ENCODE measurements around the gene HES5.

HES5 gene

GRCh38 chr1:2514863-2515762 lies 14.9 kb downstream of the HES5 start:
- no peak for DNase-seq (ENCODE audit: low read depth)

DNA sequence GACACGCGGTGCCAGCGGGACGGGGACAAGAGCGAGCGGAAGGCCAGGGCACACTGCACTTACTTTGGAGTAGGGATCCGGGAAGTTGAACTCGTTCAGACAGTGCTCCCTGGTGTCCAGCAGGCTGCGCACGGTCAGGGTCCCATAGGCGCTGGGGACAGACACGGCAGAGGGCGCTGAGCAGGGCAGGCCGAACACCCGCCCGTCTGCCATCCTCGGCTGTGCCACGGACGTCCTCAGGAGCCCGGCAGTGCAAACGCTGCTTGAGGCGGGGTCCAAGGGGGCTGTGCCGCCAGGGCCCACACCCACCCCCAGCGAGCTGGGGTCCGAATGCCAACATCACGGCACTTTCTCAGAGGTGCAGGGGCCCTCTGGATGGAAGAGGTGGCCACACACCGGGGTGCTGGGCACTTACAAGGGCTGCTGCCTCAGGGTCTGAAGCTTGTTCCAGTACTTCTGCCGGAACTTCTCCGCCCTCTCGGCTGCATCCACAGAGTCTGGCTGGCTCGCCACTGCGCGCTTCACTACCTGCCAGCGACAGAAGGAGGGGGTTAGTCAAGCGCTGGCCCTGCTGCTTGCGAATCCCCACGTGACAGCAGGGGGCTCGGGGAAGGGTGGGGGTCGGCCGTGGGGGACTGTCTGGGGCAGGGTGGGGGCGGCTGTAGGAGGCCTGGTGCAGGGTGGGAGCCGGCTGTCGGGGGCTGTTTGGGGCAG lies 16.0 kb downstream of the HES5 start:
- DNase-seq (ENCODE audit: low read depth) = no peak

DNA sequence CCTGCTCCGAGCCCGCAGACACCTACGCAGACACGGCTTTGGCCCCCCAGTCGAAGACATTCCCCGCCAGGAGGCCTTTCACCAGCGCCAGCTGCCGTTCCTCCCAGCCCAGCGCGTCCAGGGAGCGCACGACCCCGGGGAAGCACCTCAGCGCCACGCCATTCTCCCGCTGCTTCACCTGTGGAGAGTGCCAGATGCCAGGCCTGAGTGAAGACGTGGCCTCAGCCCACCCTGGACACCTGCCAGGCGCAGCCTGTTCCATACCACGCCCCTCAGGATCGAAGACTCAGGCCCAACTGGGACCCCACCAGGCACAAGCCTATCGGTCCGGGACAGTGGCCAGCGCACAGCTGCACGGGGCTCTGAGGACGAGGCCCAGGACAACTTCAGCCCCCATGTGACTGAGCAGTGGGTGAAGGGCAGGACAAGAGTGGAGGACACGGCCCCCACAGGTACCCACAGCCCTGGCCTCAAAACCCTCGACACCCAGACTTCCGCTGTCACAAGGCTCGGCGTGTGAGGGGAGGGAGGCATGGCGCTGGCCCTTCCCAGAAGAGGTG lies 17.1 kb downstream of the HES5 start:
- no peak for DNase-seq (ENCODE audit: low read depth)

GRCh38 chr1:2510366-2511155 lies 19.5 kb downstream of the HES5 start:
- no peak for DNase-seq (ENCODE audit: low read depth)

GRCh38 chr1:2509589-2509988 lies 20.5 kb downstream of the HES5 start:
- DNase-seq (ENCODE audit: low read depth) = no peak

DNA sequence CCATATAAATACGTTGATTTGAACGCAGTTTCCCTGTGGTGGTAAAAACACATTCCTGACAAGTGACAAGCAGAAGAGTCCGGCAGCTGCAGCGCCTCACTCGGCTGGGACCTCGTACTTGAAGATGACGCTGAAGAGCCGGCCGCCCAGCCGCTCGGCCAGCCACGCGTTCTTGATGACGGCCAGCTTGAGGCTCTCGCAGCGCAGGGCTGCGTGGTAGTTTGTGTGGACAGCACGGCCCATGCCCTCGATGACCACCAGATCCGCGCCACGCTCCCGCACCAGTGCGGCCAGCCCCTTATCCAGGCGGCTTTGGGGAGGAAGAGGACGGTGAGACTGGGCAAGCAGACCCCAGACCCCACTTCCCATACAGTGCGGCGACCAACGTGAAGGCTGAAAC lies 21.3 kb downstream of the HES5 start:
- DNase-seq (ENCODE audit: low read depth) = no peak

- no peak for DNase-seq (ENCODE audit: low read depth)
These were observed 21.9 kb downstream of the HES5 start for GRCh38 chr1:2508180-2508579.

DNA sequence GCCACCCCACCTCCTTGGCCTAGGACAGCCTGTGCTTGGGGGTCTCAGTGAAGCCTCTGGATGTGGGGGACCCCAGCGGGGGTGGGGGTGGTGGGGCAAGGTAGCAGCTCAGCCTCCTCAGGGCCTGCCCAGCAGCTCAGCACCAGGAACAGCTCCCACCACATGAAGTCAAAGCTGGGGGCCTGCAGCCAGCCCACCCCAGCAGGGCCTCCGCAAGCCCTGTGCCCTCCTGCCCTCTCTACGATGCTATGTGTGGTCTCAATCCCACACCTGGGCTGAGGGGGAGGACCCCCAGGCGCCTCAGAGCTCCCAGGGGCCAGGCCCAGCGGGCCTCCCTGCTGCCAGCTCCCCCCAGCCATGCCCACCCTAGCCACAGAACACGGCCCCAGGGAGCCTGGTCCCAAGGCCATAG lies 22.3 kb downstream of the HES5 start:
- DNase-seq (ENCODE audit: low read depth) = no peak

GRCh38 chr1:2506901-2507565 lies 23.0 kb downstream of the HES5 start:
- no peak for DNase-seq (ENCODE audit: low read depth)

GRCh38 chr1:2506007-2506860 lies 23.8 kb downstream of the HES5 start:
- no peak for DNase-seq (ENCODE audit: low read depth)

GRCh38 chr1:2505461-2505994 lies 24.5 kb downstream of the HES5 start:
- DNase-seq (ENCODE audit: low read depth) = no peak

DNA sequence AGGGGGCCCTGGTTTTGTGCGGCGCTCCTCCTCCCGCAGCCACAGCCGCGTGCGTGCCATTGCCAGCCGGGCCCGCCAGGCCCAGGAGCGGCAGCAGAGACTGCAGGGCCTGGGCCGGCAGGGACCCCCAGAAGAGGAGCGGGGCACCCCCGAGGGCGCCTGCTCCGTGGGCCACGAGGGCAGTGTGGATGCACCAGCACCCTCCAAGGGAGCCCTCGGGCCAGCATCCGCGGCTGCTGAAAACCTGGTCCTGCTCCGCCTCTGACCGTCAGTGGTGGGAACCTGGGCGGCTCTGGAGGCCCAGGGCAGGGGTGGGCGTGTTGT lies 25.2 kb downstream of the HES5 start:
- DNase-seq (ENCODE audit: low read depth) = no peak

- DNase-seq (ENCODE audit: low read depth) = no peak
These were observed 25.7 kb downstream of the HES5 start for GRCh38 chr1:2504225-2504948.

DNA sequence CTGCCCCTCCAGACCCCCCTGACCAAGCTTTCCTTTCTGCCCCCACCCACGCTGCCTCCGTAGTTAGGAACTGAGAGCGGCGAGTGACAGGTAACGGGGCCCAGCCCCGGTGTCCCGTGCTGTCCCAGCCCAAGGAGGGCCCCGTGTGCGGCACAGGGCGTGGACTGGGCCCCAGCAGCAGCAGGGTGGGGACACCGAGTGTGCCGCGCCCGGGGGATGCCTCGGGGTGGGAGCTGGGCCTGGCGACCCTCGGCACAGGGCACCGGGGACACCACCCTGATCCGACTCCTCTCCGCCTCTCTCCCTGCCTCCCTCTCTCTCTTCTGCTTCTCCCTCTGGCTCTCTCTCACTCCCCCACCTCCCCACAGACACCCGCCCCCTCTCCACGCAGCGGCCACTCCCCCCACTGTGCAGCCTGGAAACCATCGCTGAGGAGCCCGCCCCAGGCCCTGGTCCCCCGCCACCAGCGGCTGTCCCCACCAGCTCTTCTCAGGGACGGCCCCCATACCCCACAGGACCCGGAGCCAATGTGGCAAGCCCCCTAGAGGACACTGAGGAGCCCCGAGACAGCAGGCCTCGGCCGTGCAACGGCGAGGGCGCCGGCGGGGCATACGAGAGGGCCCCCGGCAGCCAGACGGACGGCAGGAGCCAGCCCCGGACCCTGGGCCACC lies 26.4 kb downstream of the HES5 start:
- DNase-seq (ENCODE audit: low read depth) = no peak

GRCh38 chr1:2502661-2503553 lies 27.2 kb downstream of the HES5 start:
- DNase-seq (ENCODE audit: low read depth) = no peak

- DNase-seq (ENCODE audit: low read depth) = no peak
These were observed 27.9 kb downstream of the HES5 start for GRCh38 chr1:2502210-2502609.

DNA sequence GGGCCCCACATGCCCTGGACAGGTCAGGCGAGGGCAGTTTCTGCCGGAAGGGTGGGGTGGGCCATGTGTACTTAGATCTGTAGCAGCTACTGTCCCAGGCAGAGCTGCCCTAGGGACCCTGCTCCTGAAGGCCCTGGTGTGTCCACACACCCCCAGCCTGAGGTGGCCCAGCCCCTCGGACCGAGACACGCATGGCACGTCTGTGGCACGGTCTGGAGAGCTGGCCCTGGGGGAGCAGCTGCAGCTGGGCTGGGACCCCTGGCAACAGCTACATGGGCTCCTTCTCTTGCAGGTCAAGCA lies 28.3 kb downstream of the HES5 start:
- no peak for DNase-seq (ENCODE audit: low read depth)

DNA sequence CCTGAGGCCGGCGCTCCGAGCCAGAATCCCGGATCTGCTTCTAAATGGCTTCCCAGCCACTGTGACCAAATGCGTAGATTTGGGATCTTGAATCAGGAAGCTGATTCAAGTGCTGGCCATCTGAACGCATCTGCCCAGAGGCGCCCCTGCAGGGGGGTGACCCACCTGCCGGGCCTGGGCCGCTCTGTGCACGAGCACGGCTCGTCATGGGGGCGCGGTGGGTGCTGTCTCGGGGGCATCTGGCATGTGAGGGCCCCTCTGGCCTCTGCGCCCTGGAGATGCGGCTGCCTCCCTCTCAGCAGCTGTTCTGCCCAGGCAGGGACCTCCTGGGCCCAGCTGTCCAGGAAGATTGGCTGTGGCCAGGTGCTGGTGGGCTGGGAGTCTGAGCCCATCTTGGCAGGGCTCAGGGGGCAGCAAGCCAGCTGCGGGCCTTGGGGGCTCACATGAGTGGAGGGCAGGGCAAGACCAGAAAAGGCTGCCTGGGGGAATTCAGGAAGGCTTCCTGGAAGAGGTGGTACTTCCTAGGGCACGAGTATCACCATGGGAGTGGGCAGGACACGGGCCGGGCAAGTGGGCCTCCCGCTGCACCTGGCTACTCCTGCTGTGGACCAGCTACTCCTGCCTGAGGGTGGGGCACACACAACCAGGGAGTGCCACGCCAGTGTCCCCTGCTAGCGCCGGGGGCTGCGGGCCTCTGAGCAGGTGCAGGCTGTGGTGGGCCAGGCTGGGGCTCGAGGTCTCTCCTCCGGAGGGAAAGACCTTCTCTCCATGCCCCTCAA lies 28.8 kb downstream of the HES5 start:
- no peak for DNase-seq (ENCODE audit: low read depth)

All from activated T-cell treated with anti-CD3 and anti-CD28 coated beads for 1 hour (primary cell).